Fibroblast of lung (primary cell): Measurements from ENCODE around the gene CAPN12.

Experiments used
- CTCF ChIP-seq, 2 donors: IDR thresholded peaks in 1 of 2; conservative IDR thresholded peaks in 1 of 2; 1 replicate in 1 of 2; 2 replicates in 1 of 2; pipeline ENCODE4 v1.5.1; 2011 to 2012; ENCODE audit warnings: low read length in 2 of 2, control low read depth in 1 of 2, inconsistent platforms in 1 of 2, low read depth in 1 of 2, mild to moderate bottlenecking in 1 of 2
- EZH2 ChIP-seq: IDR thresholded peaks from 2 replicates; pipeline ENCODE4 v1.5.1; 2012; ENCODE audit warnings: low read length, control low read depth, mild to moderate bottlenecking; ENCODE audit errors: missing control alignments

- TF ChIP-seq CTCF (conservative IDR thresholded peaks at IDR 0.05 in 1 of 2, IDR thresholded peaks at IDR 0.05 in 1 of 2; ENCODE audit: low read depth in 1 of 2, low read length in 2 of 2) (no peak), EZH2 (no peak)
Observed at GRCh38 chr19:38696729-38697055, 47.6 kb downstream of the CAPN12 start.
